HL-60 (cell line): ENCODE data around the gene P2RY4.
"Not testable (repeated sequence)": the region's sequence is repeated elsewhere in the genome, so short reads cannot be mapped to it uniquely, and the experiment has no call there.

ENCODE experiments used
- DNase-seq, 2 experiments: peaks; one replicate each; pipeline ENCODE4 v3.0.0-alpha.2; 2010 to 2020; ENCODE audit warnings: low read depth in 1 of 2, low spot score in 1 of 2
- H3K27ac ChIP-seq: fragments of 250-450 bp; sonication (Bioruptor Pico); replicated peaks from 2 replicates; pipeline ENCODE4 v1.5.1; 2020; ENCODE audit warnings: mild to moderate bottlenecking, moderate library complexity
- H3K27me3 ChIP-seq: fragments of 250-450 bp; sonication (Bioruptor Pico); 2 replicates; pipeline ENCODE4 v1.5.1; 2021; ENCODE audit warnings: mild to moderate bottlenecking, moderate library complexity; ENCODE audit not compliant: insufficient read depth, poor library complexity, severe bottlenecking
- H3K4me3 ChIP-seq: replicated peaks from 2 replicates; pipeline ENCODE4 v1.5.1; 2011; ENCODE audit warnings: mild to moderate bottlenecking, control low read depth, low read length; ENCODE audit not compliant: insufficient read depth
- GABPA ChIP-seq: IDR thresholded peaks from 2 replicates; pipeline ENCODE4 v1.6.1; 2012; ENCODE audit warnings: low read depth
- POLR2AphosphoS5 ChIP-seq: IDR thresholded peaks from 2 replicates; pipeline ENCODE4 v1.6.1; 2012; ENCODE audit warnings: low read depth
- SPI1 ChIP-seq: IDR thresholded peaks from 2 replicates; pipeline ENCODE4 v1.6.1; 2012; ENCODE audit warnings: low read depth, mild to moderate bottlenecking, borderline replicate concordance
- TF ChIP-seq, protein P1 (sequence below): IDR thresholded peaks from 2 replicates; pipeline ENCODE4 v1.6.1; 2012; ENCODE audit warnings: low read depth; ENCODE audit not compliant: insufficient replicate concordance
- TF ChIP-seq, protein P2 (sequence below): IDR thresholded peaks from one replicate; pipeline ENCODE4 v1.5.1; 2011; ENCODE audit warnings: low read length, control low read depth, inconsistent platforms; ENCODE audit not compliant: insufficient read depth

P2RY4 gene

DNA sequence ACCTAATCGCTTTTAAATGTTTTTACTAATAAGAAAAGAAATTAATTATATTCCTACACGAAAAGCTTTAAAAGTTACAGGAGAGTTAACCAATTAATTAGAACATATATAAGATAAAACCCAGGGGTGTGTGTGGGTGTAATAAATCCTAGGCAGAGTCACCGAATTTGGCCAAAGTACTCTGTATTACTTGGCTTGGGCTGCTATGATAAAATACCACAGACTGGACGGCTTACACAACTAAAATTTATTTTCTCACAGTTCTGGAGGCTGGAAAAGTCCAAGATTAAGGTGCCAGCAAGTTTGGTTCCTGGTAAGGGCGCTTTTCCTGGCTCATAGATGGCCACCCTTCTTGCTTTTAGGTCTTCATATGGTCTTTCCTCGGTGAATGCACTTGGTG, 15.1 kb downstream of the P2RY4 start:
- DNase-seq: no peak
- no peak for TF ChIP-seq SPI1
- TF ChIP-seq GABPA: no peak
- no peak overlapping the region for H3K27ac ChIP-seq
- H3K27me3 ChIP-seq: no peaks in the 10 kb centered on the region
- H3K4me3 ChIP-seq: no peak overlapping the region

DNA sequence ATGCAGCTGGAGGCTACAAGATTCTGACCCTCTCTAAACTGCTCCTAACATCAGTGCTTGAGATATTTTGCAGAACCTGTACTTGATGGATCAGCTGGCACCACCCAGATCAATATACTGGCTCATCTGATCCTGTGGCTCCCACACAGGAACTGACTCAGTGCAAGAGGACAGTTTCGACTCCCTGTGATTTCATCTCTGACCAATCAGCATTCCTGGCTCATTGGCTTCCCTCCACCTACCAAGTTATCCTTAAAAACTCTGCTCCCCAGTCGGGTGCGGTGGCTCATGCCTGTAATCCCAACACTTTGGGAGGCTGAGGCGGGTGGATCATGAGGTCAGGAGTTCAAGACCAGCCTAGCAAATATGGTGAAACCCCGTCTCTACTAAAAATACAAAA, 16.4 kb downstream of the P2RY4 start:
- not testable (repeated sequence) for H3K27me3 ChIP-seq, DNase-seq, H3K27ac ChIP-seq, H3K4me3 ChIP-seq

DNA sequence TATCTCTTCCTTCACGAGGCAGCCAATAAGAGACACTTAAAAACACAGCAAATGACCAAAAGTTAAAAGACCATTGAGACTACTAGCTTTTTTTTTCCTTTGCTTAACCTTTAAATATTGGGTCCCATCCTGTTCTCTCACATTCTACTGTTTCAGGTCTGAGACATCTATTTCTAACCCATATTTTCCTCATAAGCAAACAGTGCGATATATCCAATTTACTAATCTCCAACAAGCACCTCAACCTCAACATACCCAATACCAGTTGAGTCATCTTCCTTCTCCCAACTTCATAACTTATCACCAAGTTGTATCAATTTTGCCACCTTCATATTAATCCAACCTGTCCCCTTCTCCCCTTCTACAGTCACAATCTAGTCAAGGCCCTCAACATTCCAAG, 18.5 kb downstream of the P2RY4 start:
- Histone ChIP-seq H3K27me3 (no peaks in the 10 kb centered on the region), H3K4me3 (no peak overlapping the region), H3K27ac (no peak overlapping the region)
- TF ChIP-seq, protein P1, sequence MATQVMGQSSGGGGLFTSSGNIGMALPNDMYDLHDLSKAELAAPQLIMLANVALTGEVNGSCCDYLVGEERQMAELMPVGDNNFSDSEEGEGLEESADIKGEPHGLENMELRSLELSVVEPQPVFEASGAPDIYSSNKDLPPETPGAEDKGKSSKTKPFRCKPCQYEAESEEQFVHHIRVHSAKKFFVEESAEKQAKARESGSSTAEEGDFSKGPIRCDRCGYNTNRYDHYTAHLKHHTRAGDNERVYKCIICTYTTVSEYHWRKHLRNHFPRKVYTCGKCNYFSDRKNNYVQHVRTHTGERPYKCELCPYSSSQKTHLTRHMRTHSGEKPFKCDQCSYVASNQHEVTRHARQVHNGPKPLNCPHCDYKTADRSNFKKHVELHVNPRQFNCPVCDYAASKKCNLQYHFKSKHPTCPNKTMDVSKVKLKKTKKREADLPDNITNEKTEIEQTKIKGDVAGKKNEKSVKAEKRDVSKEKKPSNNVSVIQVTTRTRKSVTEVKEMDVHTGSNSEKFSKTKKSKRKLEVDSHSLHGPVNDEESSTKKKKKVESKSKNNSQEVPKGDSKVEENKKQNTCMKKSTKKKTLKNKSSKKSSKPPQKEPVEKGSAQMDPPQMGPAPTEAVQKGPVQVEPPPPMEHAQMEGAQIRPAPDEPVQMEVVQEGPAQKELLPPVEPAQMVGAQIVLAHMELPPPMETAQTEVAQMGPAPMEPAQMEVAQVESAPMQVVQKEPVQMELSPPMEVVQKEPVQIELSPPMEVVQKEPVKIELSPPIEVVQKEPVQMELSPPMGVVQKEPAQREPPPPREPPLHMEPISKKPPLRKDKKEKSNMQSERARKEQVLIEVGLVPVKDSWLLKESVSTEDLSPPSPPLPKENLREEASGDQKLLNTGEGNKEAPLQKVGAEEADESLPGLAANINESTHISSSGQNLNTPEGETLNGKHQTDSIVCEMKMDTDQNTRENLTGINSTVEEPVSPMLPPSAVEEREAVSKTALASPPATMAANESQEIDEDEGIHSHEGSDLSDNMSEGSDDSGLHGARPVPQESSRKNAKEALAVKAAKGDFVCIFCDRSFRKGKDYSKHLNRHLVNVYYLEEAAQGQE: no peak
- no peak for TF ChIP-seq SPI1
- no peak for DNase-seq

DNA sequence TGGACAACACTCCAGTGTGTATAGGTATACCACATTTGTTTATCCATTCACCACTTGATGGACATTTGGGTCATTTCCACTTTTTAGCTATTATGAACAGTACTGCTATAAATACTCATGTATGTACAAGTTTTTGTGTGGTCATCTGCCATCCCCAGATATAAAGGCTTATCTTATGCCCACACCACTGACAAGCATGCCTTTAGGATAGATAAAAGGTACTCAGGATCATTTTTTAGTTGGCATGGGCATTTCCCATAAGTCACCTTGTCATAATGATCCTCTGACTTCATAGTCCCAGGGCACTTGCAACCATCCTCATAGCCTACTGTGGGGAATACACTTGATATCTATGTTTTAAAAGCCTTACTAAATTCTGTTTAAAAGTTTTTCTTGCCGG, 19.3 kb downstream of the P2RY4 start:
- Histone ChIP-seq H3K27ac (no peak overlapping the region), H3K27me3 (no peaks in the 10 kb centered on the region), H3K4me3 (no peak overlapping the region)
- DNase-seq: no peak
- TF ChIP-seq POLR2AphosphoS5: no peak
- no peak for TF ChIP-seq SPI1
- TF ChIP-seq, protein P2, sequence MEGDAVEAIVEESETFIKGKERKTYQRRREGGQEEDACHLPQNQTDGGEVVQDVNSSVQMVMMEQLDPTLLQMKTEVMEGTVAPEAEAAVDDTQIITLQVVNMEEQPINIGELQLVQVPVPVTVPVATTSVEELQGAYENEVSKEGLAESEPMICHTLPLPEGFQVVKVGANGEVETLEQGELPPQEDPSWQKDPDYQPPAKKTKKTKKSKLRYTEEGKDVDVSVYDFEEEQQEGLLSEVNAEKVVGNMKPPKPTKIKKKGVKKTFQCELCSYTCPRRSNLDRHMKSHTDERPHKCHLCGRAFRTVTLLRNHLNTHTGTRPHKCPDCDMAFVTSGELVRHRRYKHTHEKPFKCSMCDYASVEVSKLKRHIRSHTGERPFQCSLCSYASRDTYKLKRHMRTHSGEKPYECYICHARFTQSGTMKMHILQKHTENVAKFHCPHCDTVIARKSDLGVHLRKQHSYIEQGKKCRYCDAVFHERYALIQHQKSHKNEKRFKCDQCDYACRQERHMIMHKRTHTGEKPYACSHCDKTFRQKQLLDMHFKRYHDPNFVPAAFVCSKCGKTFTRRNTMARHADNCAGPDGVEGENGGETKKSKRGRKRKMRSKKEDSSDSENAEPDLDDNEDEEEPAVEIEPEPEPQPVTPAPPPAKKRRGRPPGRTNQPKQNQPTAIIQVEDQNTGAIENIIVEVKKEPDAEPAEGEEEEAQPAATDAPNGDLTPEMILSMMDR: no peak
- no peak for TF ChIP-seq GABPA
- TF ChIP-seq, protein P1: no peak

DNA sequence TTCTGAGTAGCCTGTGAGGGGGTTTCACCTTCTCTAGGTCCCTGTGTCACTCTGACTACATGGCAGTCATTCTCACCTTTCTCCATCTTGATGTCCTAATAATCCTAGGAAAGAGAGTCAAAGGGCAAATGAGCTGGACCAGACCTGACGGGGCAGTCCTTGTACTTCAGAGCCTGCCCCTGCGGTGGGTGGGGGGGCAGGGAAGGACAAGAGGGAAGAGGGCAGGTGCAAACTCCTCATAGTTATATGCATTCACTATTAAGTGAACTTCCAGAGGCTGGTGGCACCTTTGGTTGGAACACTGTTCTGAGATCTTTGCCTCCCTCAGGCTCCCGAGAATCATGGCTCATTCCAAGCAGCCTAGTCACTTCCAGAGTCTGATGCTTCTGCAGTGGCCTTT, 25.6 kb downstream of the P2RY4 start, which contains the start of gene AWAT1:
AWAT1 (plus strand) TSS at position 301 of the 400 bp plus-strand sequence; CDS start at position 342, 41 bp downstream.
- no peaks in the 10 kb centered on the region for H3K27me3 ChIP-seq

More for the DNA sequence above, 25.6 kb downstream of the P2RY4 start, which contains the start of gene AWAT1:
- no peak for DNase-seq
- no peak for TF ChIP-seq GABPA
- TF ChIP-seq, protein P2: no peak
- TF ChIP-seq POLR2AphosphoS5: no peak
- no peak for TF ChIP-seq SPI1
- TF ChIP-seq, protein P1: no peak
- Histone ChIP-seq H3K27ac (no peak within 1 kb of the TSS), H3K4me3 (no peak within 1 kb of the TSS)
